GM23338 (cell line): ENCODE results near the gene DPF1.

Experiments used
- CREB1 ChIP-seq: fragments of 250-450 bp; sonication (Bioruptor Pico); IDR thresholded peaks from 2 replicates; pipeline ENCODE4 v1.5.0; 2020; ENCODE audit warnings: low read depth, mild to moderate bottlenecking, moderate library complexity
- CTCF ChIP-seq, 2 experiments: fragments of 200-600 bp in 1 of 2; sonication (generic) in 1 of 2; conservative IDR thresholded peaks; 2 replicates each; pipeline versions ENCODE4 v1.5.1 to v1.6.1; 2016 to 2017; ENCODE audit warnings: antibody characterized with exemption in 2 of 2, low read depth in 2 of 2, mild to moderate bottlenecking in 2 of 2, moderate library complexity in 1 of 2
- ETS1 ChIP-seq: IDR thresholded peaks from 2 replicates; pipeline ENCODE4 v1.6.1; 2016; ENCODE audit warnings: antibody characterized with exemption
- EZH2 ChIP-seq: fragments of 200-600 bp; sonication (generic); IDR thresholded peaks from one replicate; pipeline ENCODE4 v1.8.0; 2017; ENCODE audit warnings: antibody characterized with exemption, mild to moderate bottlenecking, low read depth; ENCODE audit not compliant: unreplicated experiment
- EZH2phosphoT487 ChIP-seq: fragments of 200-600 bp; sonication (generic); IDR thresholded peaks from one replicate; pipeline ENCODE4 v1.8.1; 2018; ENCODE audit warnings: antibody characterized with exemption; ENCODE audit not compliant: unreplicated experiment
- JUNB ChIP-seq: IDR thresholded peaks from one replicate; pipeline ENCODE4 v1.6.1; 2016; ENCODE audit warnings: antibody characterized with exemption; ENCODE audit not compliant: unreplicated experiment
- NANOG ChIP-seq: IDR thresholded peaks from 2 replicates; pipeline ENCODE4 v1.6.1; 2016; ENCODE audit warnings: antibody characterized with exemption, borderline replicate concordance
- POLR2AphosphoS5 ChIP-seq: IDR thresholded peaks from 2 replicates; pipeline ENCODE4 v1.6.1; 2016; ENCODE audit warnings: antibody characterized with exemption, low read depth
- REST ChIP-seq: IDR thresholded peaks from one replicate; pipeline ENCODE4 v1.6.1; 2018; ENCODE audit warnings: antibody characterized with exemption; ENCODE audit not compliant: unreplicated experiment
- STAT1 ChIP-seq: IDR thresholded peaks from one replicate; pipeline ENCODE4 v1.6.1; 2016; ENCODE audit warnings: antibody characterized with exemption; ENCODE audit not compliant: unreplicated experiment
- ZNF114 ChIP-seq: fragments of 250-450 bp; sonication (Bioruptor Pico); IDR thresholded peaks from 2 replicates; pipeline ENCODE4 v1.5.0; 2020; ENCODE audit warnings: mild to moderate bottlenecking, moderate library complexity
- ZNF331 ChIP-seq: fragments of 250-450 bp; sonication (Bioruptor Pico); IDR thresholded peaks from 2 replicates; pipeline ENCODE4 v1.5.0; 2020; ENCODE audit warnings: low read depth, mild to moderate bottlenecking, moderate library complexity
- ZNF462 ChIP-seq: fragments of 250-450 bp; sonication (Bioruptor Pico); IDR thresholded peaks from 2 replicates; pipeline ENCODE4 v1.5.0; 2020; ENCODE audit warnings: mild to moderate bottlenecking, moderate library complexity

- TF ChIP-seq CTCF (conservative IDR thresholded peaks at IDR 0.05; ENCODE audit: low read depth in 2 of 2) (no peak), EZH2phosphoT487 (no peak), EZH2 (no peak), STAT1 (no peak), CREB1 (CRISPR knock-in tag) (no peak), JUNB (no peak), REST (no peak), POLR2AphosphoS5 (no peak), ZNF462 (CRISPR knock-in tag) (no peak), ZNF114 (CRISPR knock-in tag) (no peak), ETS1 (no peak), NANOG (no peak), ZNF331 (CRISPR knock-in tag) (no peak)
Measured at GRCh38 chr19:38266981-38267597, 43.1 kb upstream of the DPF1 start.
